ENCODE results near the gene ARL6IP1.

ARL6IP1 gene

DNA sequence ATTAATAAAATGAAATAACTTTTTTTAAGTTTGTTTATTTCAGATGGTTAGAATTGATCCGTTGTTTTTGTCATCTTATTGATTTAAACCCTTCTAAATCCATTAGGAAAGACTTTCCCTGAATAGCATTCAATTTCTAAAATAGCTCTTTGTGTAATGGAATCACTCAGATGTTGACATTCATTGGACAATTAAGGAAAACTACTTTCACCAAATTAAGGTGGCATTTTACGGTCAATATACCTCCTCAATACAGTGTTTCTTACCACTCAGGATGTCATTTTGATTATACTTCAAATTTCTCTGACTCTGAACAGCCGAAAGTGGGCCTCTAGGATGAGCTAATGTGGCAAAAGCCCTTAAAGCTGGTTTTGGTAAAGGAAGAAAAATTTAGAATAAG, 1.8 kb downstream of the ARL6IP1 start:
- TF ChIP-seq, protein P1, sequence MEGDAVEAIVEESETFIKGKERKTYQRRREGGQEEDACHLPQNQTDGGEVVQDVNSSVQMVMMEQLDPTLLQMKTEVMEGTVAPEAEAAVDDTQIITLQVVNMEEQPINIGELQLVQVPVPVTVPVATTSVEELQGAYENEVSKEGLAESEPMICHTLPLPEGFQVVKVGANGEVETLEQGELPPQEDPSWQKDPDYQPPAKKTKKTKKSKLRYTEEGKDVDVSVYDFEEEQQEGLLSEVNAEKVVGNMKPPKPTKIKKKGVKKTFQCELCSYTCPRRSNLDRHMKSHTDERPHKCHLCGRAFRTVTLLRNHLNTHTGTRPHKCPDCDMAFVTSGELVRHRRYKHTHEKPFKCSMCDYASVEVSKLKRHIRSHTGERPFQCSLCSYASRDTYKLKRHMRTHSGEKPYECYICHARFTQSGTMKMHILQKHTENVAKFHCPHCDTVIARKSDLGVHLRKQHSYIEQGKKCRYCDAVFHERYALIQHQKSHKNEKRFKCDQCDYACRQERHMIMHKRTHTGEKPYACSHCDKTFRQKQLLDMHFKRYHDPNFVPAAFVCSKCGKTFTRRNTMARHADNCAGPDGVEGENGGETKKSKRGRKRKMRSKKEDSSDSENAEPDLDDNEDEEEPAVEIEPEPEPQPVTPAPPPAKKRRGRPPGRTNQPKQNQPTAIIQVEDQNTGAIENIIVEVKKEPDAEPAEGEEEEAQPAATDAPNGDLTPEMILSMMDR (IDR thresholded peaks at IDR 0.05), result no peak
- Mint-ChIP-seq H3K36me3 (ENCODE audit: low read depth) (peaks cover 35% of the 10 kb centered on the region), H3K27ac (no peak overlapping the region), H3K4me1 (peaks cover 58% of the 10 kb centered on the region), H3K9me3 (no peaks in the 10 kb centered on the region), H3K27me3 (ENCODE audit: low read depth, poor library complexity) (peaks cover 3% of the 10 kb centered on the region), H3K4me3 (peak overlapping the region; percentile 95)
- no peak for DNase-seq

DNA sequence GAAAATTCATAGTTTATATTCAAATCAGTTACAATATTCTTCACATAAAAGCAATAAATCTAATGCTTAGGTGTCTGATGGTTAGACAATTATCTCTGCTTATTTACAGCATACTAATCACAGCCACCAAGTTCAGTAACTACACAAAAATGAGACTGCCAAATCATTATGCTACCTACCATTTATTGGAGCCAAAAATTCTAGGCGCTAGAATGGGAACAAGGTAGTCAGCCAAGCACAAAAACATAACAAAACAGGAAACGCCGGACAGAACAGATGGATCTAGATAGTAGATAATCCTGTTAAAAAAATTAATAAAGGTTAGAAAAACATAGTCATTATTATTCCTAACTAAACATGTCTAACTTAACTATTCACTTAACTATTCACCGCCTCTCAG, 3.6 kb downstream of the ARL6IP1 start:
- H3K4me1 Mint-ChIP-seq, result peaks cover 40% of the 10 kb centered on the region
- H3K36me3 Mint-ChIP-seq (ENCODE audit: low read depth), result peaks cover 49% of the 10 kb centered on the region
- no peak for DNase-seq
- H3K9me3 Mint-ChIP-seq, result no peaks in the 10 kb centered on the region
- no peak overlapping the region for H3K4me3 Mint-ChIP-seq
- TF ChIP-seq, protein P1 (IDR thresholded peaks at IDR 0.05), result no peak
- H3K27me3 Mint-ChIP-seq (ENCODE audit: low read depth, poor library complexity), result peaks cover 3% of the 10 kb centered on the region
- H3K27ac Mint-ChIP-seq, result no peak overlapping the region

DNA sequence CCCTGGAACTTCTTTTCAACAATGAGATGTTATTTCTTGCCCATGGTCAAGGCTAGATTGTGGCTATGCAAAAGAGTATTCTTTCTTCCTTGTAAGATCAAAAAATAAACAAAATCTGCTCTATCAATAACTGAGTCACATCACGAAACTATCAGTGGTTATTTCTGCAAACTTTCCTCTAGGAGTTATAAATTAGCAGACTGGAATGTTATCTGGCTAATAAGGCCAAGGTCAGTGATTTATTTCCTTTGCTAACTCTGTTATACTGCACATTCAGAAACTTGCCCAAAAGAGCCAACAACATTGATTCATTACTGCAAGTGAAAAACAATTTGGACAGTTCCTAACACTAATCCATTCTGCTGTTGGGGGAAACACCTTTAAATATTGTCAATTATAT, 5.0 kb downstream of the ARL6IP1 start:
- no peaks in the 10 kb centered on the region for H3K9me3 Mint-ChIP-seq
- peaks cover 1% of the 10 kb centered on the region for H3K27me3 Mint-ChIP-seq (ENCODE audit: low read depth, poor library complexity)
- no peak overlapping the region for H3K4me3 Mint-ChIP-seq
- no peak overlapping the region for H3K27ac Mint-ChIP-seq
- peaks cover 33% of the 10 kb centered on the region for H3K4me1 Mint-ChIP-seq
- no peak for DNase-seq
- TF ChIP-seq, protein P1 (IDR thresholded peaks at IDR 0.05), result no peak
- H3K36me3 Mint-ChIP-seq (ENCODE audit: low read depth), result peaks cover 63% of the 10 kb centered on the region

DNA sequence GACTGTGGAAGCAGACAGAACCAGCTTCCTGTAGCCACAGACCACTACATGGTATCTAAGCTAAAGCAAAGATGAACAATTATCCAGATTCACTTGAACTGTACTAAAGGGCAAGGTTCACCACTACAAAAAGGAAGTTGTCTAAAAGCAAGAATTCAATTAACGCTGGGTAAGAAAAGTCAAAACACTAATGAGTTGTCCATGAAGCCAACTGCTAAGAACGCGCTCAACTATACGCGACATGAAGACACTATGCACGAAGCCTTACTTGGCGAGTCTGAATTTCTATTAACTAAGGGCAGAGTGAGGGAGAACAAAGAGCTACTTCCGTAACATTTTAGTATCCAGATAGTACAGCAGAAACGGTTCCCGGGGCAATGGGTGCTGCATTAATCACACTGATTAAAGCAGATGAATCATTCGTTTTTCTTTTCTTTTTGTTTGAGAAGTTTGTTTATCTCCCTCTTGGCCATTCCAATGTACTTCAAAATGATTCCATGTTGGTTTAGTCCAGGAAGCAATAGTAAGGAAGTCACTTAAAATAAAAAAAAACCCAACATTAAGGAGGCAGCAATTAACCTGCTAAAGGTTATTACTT, 8.4 kb downstream of the ARL6IP1 start:
- no peak for DNase-seq
- Mint-ChIP-seq H3K27ac (peak overlapping the region; percentile 4), H3K27me3 (ENCODE audit: low read depth, poor library complexity) (peaks cover 5% of the 10 kb centered on the region), H3K9me3 (peaks cover 6% of the 10 kb centered on the region), H3K36me3 (ENCODE audit: low read depth) (peaks cover 89% of the 10 kb centered on the region), H3K4me1 (peaks cover 23% of the 10 kb centered on the region), H3K4me3 (no peak overlapping the region)
- TF ChIP-seq, protein P1 (IDR thresholded peaks at IDR 0.05), result no peak

DNA sequence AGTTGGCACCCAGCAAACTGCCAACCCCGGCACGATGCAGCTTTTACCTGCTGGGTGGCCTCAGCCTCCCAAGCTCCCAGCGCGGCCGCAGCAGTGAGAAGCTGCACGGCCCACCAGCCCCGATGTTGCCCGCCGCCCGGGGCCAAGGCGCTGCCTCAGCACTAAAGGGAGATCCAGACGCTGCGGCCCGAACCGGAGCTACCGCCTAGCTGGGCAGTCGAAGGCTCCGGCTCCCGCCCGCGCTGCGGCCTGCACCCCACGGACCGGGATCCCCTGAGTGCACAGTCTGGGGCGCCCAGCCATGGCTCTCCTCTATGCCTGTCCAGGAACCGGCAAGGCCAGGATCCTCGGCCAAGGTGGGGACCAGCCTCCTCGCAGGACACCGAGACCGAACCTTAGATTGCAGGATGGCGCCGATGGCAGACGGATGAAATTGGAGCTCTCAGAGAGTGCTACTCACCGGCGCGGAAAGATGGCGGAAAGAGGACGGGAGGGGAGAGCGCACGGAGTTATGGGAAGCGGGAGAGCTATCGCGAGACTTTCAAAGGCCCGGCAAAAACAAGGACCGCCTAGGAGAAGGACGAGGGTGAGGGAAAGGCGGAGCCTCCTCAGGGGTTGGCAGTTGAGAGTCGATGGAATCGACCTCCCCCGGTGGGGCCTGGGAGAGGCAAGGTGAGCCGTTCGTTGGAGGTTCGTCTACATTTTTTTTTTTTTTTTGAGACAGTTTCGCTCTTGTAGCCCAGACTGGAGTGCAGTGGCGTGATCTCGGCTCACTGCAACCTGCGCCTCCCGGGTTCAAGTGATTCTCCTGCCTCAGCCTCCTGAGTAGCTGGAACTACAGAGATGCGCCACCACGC, 11.3 kb downstream of the ARL6IP1 start, which contains the start of gene RPS15A:
RPS15A (minus strand) TSS at position 485 of the 857 bp plus-strand sequence. CDS start 1,221 bp downstream, outside the sequence.
- TF ChIP-seq, protein P1 (IDR thresholded peaks at IDR 0.05), result no peak

More for the DNA sequence above, 11.3 kb downstream of the ARL6IP1 start, which contains the start of gene RPS15A:
- DNase-seq, result peak; percentile 85
- peaks cover 6% of the 10 kb centered on the region for H3K9me3 Mint-ChIP-seq
- peaks cover 5% of the 10 kb centered on the region for H3K27me3 Mint-ChIP-seq (ENCODE audit: low read depth, poor library complexity)
- peaks cover 89% of the 10 kb centered on the region for H3K36me3 Mint-ChIP-seq (ENCODE audit: low read depth)
- peak within 1 kb of the TSS; percentile 99 for H3K4me3 Mint-ChIP-seq
- peaks cover 42% of the 10 kb centered on the region for H3K4me1 Mint-ChIP-seq
- H3K27ac Mint-ChIP-seq, result peak within 1 kb of the TSS; percentile 99
